Measurements from ENCODE around the gene TMTC4.

- TF ChIP-seq CTCF (IDR thresholded peaks at IDR 0.05) (no peak), POLR2A (IDR thresholded peaks at IDR 0.05) (no peak)
Observed at GRCh38 chr13:100673376-100673712, 1.3 kb downstream of the TMTC4 start.
